ENCODE results near the gene WDFY4. TPM values are rescaled to one million over a fixed set of nuclear protein-coding genes. Genes with fewer than 3 reads are reported as not detected.

Gene WDFY4
- total and polyA plus RNA-seq, 4 donors, result 0.57 to 7.1 (median 2.0) TPM

- TF ChIP-seq JUND (IDR thresholded peaks at IDR 0.05) (no peak), RXRA (IDR thresholded peaks at IDR 0.05) (no peak), CTCF (IDR thresholded peaks at IDR 0.05; ENCODE audit: low read depth, low read length, missing input control) (no peak), GABPA (IDR thresholded peaks at IDR 0.05 in 1 of 2, conservative IDR thresholded peaks at IDR 0.05 in 1 of 2) (no peak), FOXA1 (IDR thresholded peaks at IDR 0.05) (no peak), HNF4A (conservative IDR thresholded peaks at IDR 0.05) (no peak), FOXA2 (IDR thresholded peaks at IDR 0.05) (no peak), SP1 (IDR thresholded peaks at IDR 0.05) (no peak), NR2F2 (IDR thresholded peaks at IDR 0.05) (no peak), HNF4G (IDR thresholded peaks at IDR 0.05) (no peak), RAD21 (IDR thresholded peaks at IDR 0.05) (no peak), YY1 (IDR thresholded peaks at IDR 0.05) (no peak), MAX (IDR thresholded peaks at IDR 0.05) (no peak), EGR1 (IDR thresholded peaks at IDR 0.05; ENCODE audit: low read depth in 2 of 2) (no peak)
- TF ChIP-seq, protein P1, sequence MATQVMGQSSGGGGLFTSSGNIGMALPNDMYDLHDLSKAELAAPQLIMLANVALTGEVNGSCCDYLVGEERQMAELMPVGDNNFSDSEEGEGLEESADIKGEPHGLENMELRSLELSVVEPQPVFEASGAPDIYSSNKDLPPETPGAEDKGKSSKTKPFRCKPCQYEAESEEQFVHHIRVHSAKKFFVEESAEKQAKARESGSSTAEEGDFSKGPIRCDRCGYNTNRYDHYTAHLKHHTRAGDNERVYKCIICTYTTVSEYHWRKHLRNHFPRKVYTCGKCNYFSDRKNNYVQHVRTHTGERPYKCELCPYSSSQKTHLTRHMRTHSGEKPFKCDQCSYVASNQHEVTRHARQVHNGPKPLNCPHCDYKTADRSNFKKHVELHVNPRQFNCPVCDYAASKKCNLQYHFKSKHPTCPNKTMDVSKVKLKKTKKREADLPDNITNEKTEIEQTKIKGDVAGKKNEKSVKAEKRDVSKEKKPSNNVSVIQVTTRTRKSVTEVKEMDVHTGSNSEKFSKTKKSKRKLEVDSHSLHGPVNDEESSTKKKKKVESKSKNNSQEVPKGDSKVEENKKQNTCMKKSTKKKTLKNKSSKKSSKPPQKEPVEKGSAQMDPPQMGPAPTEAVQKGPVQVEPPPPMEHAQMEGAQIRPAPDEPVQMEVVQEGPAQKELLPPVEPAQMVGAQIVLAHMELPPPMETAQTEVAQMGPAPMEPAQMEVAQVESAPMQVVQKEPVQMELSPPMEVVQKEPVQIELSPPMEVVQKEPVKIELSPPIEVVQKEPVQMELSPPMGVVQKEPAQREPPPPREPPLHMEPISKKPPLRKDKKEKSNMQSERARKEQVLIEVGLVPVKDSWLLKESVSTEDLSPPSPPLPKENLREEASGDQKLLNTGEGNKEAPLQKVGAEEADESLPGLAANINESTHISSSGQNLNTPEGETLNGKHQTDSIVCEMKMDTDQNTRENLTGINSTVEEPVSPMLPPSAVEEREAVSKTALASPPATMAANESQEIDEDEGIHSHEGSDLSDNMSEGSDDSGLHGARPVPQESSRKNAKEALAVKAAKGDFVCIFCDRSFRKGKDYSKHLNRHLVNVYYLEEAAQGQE (IDR thresholded peaks at IDR 0.05), result no peak
- TF ChIP-seq, protein P2, sequence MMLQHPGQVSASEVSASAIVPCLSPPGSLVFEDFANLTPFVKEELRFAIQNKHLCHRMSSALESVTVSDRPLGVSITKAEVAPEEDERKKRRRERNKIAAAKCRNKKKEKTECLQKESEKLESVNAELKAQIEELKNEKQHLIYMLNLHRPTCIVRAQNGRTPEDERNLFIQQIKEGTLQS (IDR thresholded peaks at IDR 0.05), result no peak
- Histone ChIP-seq H3K4me3 (ENCODE audit: low read depth in 1 of 3, low read length in 3 of 3) (no peak overlapping the region), H3K4me1 (ENCODE audit: control insufficient read depth in 4 of 4, insufficient read depth in 4 of 4, low read length in 3 of 4) (no peaks in the 10 kb centered on the region), H3K27ac (ENCODE audit: low read depth in 1 of 2, low read length in 2 of 2) (no peak overlapping the region), H3K36me3 (ENCODE audit: control insufficient read depth in 4 of 4, insufficient read depth in 3 of 4, low read depth in 1 of 4, low read length in 3 of 4) (no peaks in the 10 kb centered on the region), H3K9ac (ENCODE audit: low read depth in 1 of 2, low read length in 2 of 2) (no peak overlapping the region), H3K9me3 (ENCODE audit: control insufficient read depth in 4 of 4, low read length in 3 of 4) (no peaks in the 10 kb centered on the region), H3K27me3 (ENCODE audit: control insufficient read depth in 4 of 4, insufficient read depth in 4 of 4, low read length in 3 of 4) (no peaks in the 10 kb centered on the region)
- no peak for DNase-seq (ENCODE audit: low spot score)
- WGBS, result 82% methylated on average over 5 of the region's 5 CpGs
Observed at GRCh38 chr10:48720611-48721010, 35.9 kb downstream of the WDFY4 start.

- Histone ChIP-seq H3K4me1 (ENCODE audit: control insufficient read depth in 4 of 4, insufficient read depth in 4 of 4, low read length in 3 of 4) (no peaks in the 10 kb centered on the region), H3K4me3 (ENCODE audit: low read depth in 1 of 3, low read length in 3 of 3) (no peak overlapping the region), H3K9ac (ENCODE audit: low read depth in 1 of 2, low read length in 2 of 2) (no peak overlapping the region), H3K9me3 (ENCODE audit: control insufficient read depth in 4 of 4, low read length in 3 of 4) (no peaks in the 10 kb centered on the region), H3K27me3 (ENCODE audit: control insufficient read depth in 4 of 4, insufficient read depth in 4 of 4, low read length in 3 of 4) (no peaks in the 10 kb centered on the region), H3K36me3 (ENCODE audit: control insufficient read depth in 4 of 4, insufficient read depth in 3 of 4, low read depth in 1 of 4, low read length in 3 of 4) (no peaks in the 10 kb centered on the region), H3K27ac (ENCODE audit: low read depth in 1 of 2, low read length in 2 of 2) (no peak overlapping the region)
- no peak for DNase-seq (ENCODE audit: low spot score)
- 61% methylated on average over 11 of the region's 11 CpGs for whole genome bisulfite sequencing
- TF ChIP-seq, protein P2 (IDR thresholded peaks at IDR 0.05), result no peak
- no peak for TF ChIP-seq FOXA1 (IDR thresholded peaks at IDR 0.05)
- TF ChIP-seq, protein P3, sequence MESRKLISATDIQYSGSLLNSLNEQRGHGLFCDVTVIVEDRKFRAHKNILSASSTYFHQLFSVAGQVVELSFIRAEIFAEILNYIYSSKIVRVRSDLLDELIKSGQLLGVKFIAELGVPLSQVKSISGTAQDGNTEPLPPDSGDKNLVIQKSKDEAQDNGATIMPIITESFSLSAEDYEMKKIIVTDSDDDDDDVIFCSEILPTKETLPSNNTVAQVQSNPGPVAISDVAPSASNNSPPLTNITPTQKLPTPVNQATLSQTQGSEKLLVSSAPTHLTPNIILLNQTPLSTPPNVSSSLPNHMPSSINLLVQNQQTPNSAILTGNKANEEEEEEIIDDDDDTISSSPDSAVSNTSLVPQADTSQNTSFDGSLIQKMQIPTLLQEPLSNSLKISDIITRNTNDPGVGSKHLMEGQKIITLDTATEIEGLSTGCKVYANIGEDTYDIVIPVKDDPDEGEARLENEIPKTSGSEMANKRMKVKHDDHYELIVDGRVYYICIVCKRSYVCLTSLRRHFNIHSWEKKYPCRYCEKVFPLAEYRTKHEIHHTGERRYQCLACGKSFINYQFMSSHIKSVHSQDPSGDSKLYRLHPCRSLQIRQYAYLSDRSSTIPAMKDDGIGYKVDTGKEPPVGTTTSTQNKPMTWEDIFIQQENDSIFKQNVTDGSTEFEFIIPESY (IDR thresholded peaks at IDR 0.05), result no peak
- no peak for TF ChIP-seq SP1 (IDR thresholded peaks at IDR 0.05)
- no peak for TF ChIP-seq CTCF (IDR thresholded peaks at IDR 0.05; ENCODE audit: low read depth, low read length, missing input control)
Observed at GRCh38 chr10:48722153-48723145, 37.8 kb downstream of the WDFY4 start.

Data from liver (tissue), 9 donors.